HEK293 (cell line): Measurements from ENCODE around the gene RNASEH2B.

Source experiments
- CTCF ChIA-PET: fragments of 350-600 bp; formaldehyde crosslinking; extraction: SDS; loops from one replicate; lab custom pipeline; 2021; ENCODE audit warnings: antibody characterized with exemption; lab: Yijun Ruan, JAX
- POLR2A ChIA-PET: fragments of 300-600 bp; formaldehyde crosslinking; extraction: SDS; loops from one replicate; lab custom pipeline; 2020; ENCODE audit warnings: antibody characterized with exemption, inconsistent platforms; lab: Yijun Ruan, JAX
- H3K27ac ChIP-seq: fragments of 200-500 bp; sonication (Bioruptor generic); 2 replicates; pipeline ENCODE4 v1.5.1; 2014; ENCODE audit warnings: low read depth, low read length, control low read depth, inconsistent platforms; ENCODE audit errors: extremely low read depth
- H3K36me3 ChIP-seq, 2 experiments: fragments of 200-500 bp in 1 of 2; sonication (Bioruptor generic) in 1 of 2; 1 replicate in 1 of 2; 2 replicates in 1 of 2; pipeline ENCODE4 v1.5.1; 2014 to 2017; ENCODE audit warnings: inconsistent platforms in 2 of 2, low read length in 2 of 2; ENCODE audit not compliant: control insufficient read depth in 2 of 2, insufficient read depth in 1 of 2
- H3K4me1 ChIP-seq: fragments of 200-500 bp; sonication (Bioruptor generic); 2 replicates; pipeline ENCODE4 v1.5.1; 2014; ENCODE audit warnings: mild to moderate bottlenecking, low read length, inconsistent platforms; ENCODE audit not compliant: control insufficient read depth, insufficient read depth
- H3K4me3 ChIP-seq: 2 replicates; pipeline ENCODE4 v1.5.1; 2011; ENCODE audit warnings: low read depth, mild to moderate bottlenecking, control low read depth, low read length, moderate library complexity
- H3K9me3 ChIP-seq: fragments of 200-500 bp; sonication (Bioruptor generic); 2 replicates; pipeline ENCODE4 v1.5.1; 2014; ENCODE audit warnings: low read depth, low read length, inconsistent platforms; ENCODE audit not compliant: control insufficient read depth, insufficient read depth
- GLIS2 ChIP-seq: fragments of 450-650 bp; formaldehyde crosslinking; IDR thresholded peaks from 2 replicates; pipeline ENCODE4 v1.5.1; 2016; ENCODE audit warnings: missing biosample characterization, missing genetic modification characterization
- SCRT1 ChIP-seq: fragments of 450-650 bp; formaldehyde crosslinking; IDR thresholded peaks from 2 replicates; pipeline ENCODE4 v1.5.1; 2016; ENCODE audit warnings: missing biosample characterization, missing genetic modification characterization, borderline replicate concordance
- SETDB1 ChIP-seq: IDR thresholded peaks from one replicate; pipeline ENCODE4 v1.6.1; 2017; ENCODE audit warnings: mild to moderate bottlenecking, low read length, moderate library complexity, mixed read lengths; ENCODE audit not compliant: insufficient read length
- ZFP69B ChIP-seq: fragments of 450-650 bp; formaldehyde crosslinking; IDR thresholded peaks from 2 replicates; pipeline ENCODE4 v1.5.1; 2016; ENCODE audit warnings: missing biosample characterization, missing genetic modification characterization
- ZNF112 ChIP-seq: fragments of 450-650 bp; formaldehyde crosslinking; IDR thresholded peaks from 2 replicates; pipeline ENCODE4 v1.5.0; 2017; ENCODE audit warnings: missing biosample characterization, missing genetic modification characterization
- ZNF132 ChIP-seq: fragments of 450-650 bp; formaldehyde crosslinking; IDR thresholded peaks from 2 replicates; pipeline ENCODE4 v1.5.1; 2017; ENCODE audit warnings: missing biosample characterization, missing genetic modification characterization, borderline replicate concordance
- ZNF169 ChIP-seq: fragments of 450-650 bp; formaldehyde crosslinking; IDR thresholded peaks from 2 replicates; pipeline ENCODE4 v1.5.1; 2016; ENCODE audit warnings: missing biosample characterization, missing genetic modification characterization
- ZNF2 ChIP-seq: fragments of 450-650 bp; formaldehyde crosslinking; IDR thresholded peaks from 2 replicates; pipeline ENCODE4 v1.5.1; 2016; ENCODE audit warnings: missing biosample characterization, missing genetic modification characterization
- ZNF221 ChIP-seq: fragments of 450-650 bp; formaldehyde crosslinking; IDR thresholded peaks from 2 replicates; pipeline ENCODE4 v1.5.1; 2017; ENCODE audit warnings: missing biosample characterization, missing genetic modification characterization, borderline replicate concordance
- ZNF350 ChIP-seq: fragments of 450-650 bp; formaldehyde crosslinking; IDR thresholded peaks from 2 replicates; pipeline ENCODE4 v1.5.0; 2017; ENCODE audit warnings: missing biosample characterization, mild to moderate bottlenecking, missing genetic modification characterization
- ZNF37A ChIP-seq: fragments of 450-650 bp; IDR thresholded peaks from 2 replicates; pipeline ENCODE4 v1.5.1; 2018; ENCODE audit warnings: missing biosample characterization, missing genetic modification characterization
- ZNF544 ChIP-seq: fragments of 450-650 bp; formaldehyde crosslinking; IDR thresholded peaks from 2 replicates; pipeline ENCODE4 v1.5.0; 2017; ENCODE audit warnings: missing biosample characterization, missing genetic modification characterization
- ZNF549 ChIP-seq: fragments of 450-650 bp; IDR thresholded peaks from 2 replicates; pipeline ENCODE4 v1.5.1; 2018; ENCODE audit warnings: missing biosample characterization, missing genetic modification characterization, mild to moderate bottlenecking, inconsistent platforms, moderate library complexity
- ZNF558 ChIP-seq: fragments of 450-650 bp; formaldehyde crosslinking; IDR thresholded peaks from 2 replicates; pipeline ENCODE4 v1.5.1; 2016; ENCODE audit warnings: missing biosample characterization, missing genetic modification characterization
- ZNF626 ChIP-seq: fragments of 450-650 bp; sonication (Bioruptor Pico); formaldehyde crosslinking; IDR thresholded peaks from 2 replicates; pipeline ENCODE4 v1.5.1; 2018; ENCODE audit warnings: missing biosample characterization, missing genetic modification characterization, inconsistent platforms
- ZNF660 ChIP-seq: fragments of 450-650 bp; IDR thresholded peaks from 2 replicates; pipeline ENCODE4 v1.5.1; 2018; ENCODE audit warnings: missing biosample characterization, mild to moderate bottlenecking, missing genetic modification characterization
- TF ChIP-seq, protein P1 (sequence below): fragments of 450-650 bp; formaldehyde crosslinking; IDR thresholded peaks from 2 replicates; pipeline ENCODE4 v1.5.1; 2016; ENCODE audit warnings: missing biosample characterization, missing genetic modification characterization
- TF ChIP-seq, protein P2 (sequence below): fragments of 450-650 bp; formaldehyde crosslinking; IDR thresholded peaks from 2 replicates; pipeline ENCODE4 v1.5.1; 2016; ENCODE audit warnings: missing biosample characterization, missing genetic modification characterization
- TF ChIP-seq, protein P3 (sequence below): fragments of 450-650 bp; formaldehyde crosslinking; IDR thresholded peaks from 2 replicates; pipeline ENCODE4 v1.5.1; 2016; ENCODE audit warnings: missing biosample characterization, missing genetic modification characterization
- TF ChIP-seq, protein P4 (sequence below): fragments of 450-650 bp; formaldehyde crosslinking; IDR thresholded peaks from 2 replicates; pipeline ENCODE4; 2016; ENCODE audit warnings: missing biosample characterization, missing genetic modification characterization
- TF ChIP-seq, protein P5 (sequence below): fragments of 450-650 bp; formaldehyde crosslinking; IDR thresholded peaks from 2 replicates; pipeline ENCODE4 v1.5.1; 2016; ENCODE audit warnings: missing biosample characterization, missing genetic modification characterization

Gene RNASEH2B

DNA sequence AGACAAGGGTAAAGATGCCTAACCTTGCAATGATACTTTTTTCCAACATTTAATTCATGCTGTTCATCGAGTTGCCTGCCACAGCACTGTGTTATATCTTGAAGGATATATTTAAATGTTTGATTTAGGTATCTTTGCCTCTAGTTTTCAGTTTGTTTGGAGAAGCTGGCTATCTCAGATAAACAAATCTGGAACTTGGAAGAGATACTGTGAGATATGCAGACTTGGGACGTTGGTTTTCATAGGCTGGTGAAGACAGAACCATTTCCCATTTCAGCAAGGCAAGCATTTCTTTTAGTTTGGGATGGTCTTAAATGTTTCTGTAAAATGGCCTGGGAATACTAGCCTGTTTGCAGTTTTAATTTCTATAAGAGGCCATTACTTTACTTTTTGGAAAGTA is 3.3 kb downstream of the RNASEH2B start:
- CTCF ChIA-PET, result interaction anchor here (0.6 to 1.5 kb wide), 3 partner anchors 112 to 941 kb away, joined by 3 to 4 read pairs (median 3); no protein-coding TSS in a partner anchor
- no peaks in the 10 kb centered on the region for H3K36me3 ChIP-seq
- POLR2A ChIA-PET, result no interaction called here
- no peaks in the 10 kb centered on the region for H3K9me3 ChIP-seq
- H3K4me1 ChIP-seq, result peaks cover 4% of the 10 kb centered on the region
- no peak overlapping the region for H3K27ac ChIP-seq
- TF ChIP-seq, protein P1, sequence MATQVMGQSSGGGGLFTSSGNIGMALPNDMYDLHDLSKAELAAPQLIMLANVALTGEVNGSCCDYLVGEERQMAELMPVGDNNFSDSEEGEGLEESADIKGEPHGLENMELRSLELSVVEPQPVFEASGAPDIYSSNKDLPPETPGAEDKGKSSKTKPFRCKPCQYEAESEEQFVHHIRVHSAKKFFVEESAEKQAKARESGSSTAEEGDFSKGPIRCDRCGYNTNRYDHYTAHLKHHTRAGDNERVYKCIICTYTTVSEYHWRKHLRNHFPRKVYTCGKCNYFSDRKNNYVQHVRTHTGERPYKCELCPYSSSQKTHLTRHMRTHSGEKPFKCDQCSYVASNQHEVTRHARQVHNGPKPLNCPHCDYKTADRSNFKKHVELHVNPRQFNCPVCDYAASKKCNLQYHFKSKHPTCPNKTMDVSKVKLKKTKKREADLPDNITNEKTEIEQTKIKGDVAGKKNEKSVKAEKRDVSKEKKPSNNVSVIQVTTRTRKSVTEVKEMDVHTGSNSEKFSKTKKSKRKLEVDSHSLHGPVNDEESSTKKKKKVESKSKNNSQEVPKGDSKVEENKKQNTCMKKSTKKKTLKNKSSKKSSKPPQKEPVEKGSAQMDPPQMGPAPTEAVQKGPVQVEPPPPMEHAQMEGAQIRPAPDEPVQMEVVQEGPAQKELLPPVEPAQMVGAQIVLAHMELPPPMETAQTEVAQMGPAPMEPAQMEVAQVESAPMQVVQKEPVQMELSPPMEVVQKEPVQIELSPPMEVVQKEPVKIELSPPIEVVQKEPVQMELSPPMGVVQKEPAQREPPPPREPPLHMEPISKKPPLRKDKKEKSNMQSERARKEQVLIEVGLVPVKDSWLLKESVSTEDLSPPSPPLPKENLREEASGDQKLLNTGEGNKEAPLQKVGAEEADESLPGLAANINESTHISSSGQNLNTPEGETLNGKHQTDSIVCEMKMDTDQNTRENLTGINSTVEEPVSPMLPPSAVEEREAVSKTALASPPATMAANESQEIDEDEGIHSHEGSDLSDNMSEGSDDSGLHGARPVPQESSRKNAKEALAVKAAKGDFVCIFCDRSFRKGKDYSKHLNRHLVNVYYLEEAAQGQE (tag by site-specific recombination), result no peak
- no peak for TF ChIP-seq ZNF112 (tag by site-specific recombination)
- TF ChIP-seq ZNF350, result no peak
- no peak for TF ChIP-seq ZNF549 (tag by site-specific recombination)
- no peak for TF ChIP-seq ZNF544 (tag by site-specific recombination)
- TF ChIP-seq ZNF626, result no peak
- TF ChIP-seq ZNF169, result no peak
- no peak for TF ChIP-seq SETDB1
- TF ChIP-seq ZNF221, result no peak
- TF ChIP-seq ZNF558 (tag by site-specific recombination), result no peak
- TF ChIP-seq, protein P2, sequence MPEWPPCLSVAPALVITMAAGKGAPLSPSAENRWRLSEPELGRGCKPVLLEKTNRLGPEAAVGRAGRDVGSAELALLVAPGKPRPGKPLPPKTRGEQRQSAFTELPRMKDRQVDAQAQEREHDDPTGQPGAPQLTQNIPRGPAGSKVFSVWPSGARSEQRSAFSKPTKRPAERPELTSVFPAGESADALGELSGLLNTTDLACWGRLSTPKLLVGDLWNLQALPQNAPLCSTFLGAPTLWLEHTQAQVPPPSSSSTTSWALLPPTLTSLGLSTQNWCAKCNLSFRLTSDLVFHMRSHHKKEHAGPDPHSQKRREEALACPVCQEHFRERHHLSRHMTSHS (tag by site-specific recombination), result no peak
- TF ChIP-seq, protein P3, sequence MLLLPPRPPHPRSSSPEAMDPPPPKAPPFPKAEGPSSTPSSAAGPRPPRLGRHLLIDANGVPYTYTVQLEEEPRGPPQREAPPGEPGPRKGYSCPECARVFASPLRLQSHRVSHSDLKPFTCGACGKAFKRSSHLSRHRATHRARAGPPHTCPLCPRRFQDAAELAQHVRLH (tag by site-specific recombination), result no peak
- TF ChIP-seq ZFP69B, result no peak
- TF ChIP-seq ZNF2 (tag by site-specific recombination), result no peak
- TF ChIP-seq, protein P4, sequence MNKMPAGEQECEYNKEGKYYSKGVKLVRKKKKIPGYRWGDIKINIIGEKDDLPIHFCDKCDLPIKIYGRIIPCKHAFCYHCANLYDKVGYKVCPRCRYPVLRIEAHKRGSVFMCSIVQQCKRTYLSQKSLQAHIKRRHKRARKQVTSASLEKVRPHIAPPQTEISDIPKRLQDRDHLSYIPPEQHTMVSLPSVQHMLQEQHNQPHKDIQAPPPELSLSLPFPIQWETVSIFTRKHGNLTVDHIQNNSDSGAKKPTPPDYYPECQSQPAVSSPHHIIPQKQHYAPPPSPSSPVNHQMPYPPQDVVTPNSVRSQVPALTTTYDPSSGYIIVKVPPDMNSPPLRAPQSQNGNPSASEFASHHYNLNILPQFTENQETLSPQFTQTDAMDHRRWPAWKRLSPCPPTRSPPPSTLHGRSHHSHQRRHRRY (tag by site-specific recombination), result no peak
- TF ChIP-seq SCRT1 (tag by site-specific recombination), result no peak
- no peak for TF ChIP-seq GLIS2 (tag by site-specific recombination)
- no peak overlapping the region for H3K4me3 ChIP-seq

DNA sequence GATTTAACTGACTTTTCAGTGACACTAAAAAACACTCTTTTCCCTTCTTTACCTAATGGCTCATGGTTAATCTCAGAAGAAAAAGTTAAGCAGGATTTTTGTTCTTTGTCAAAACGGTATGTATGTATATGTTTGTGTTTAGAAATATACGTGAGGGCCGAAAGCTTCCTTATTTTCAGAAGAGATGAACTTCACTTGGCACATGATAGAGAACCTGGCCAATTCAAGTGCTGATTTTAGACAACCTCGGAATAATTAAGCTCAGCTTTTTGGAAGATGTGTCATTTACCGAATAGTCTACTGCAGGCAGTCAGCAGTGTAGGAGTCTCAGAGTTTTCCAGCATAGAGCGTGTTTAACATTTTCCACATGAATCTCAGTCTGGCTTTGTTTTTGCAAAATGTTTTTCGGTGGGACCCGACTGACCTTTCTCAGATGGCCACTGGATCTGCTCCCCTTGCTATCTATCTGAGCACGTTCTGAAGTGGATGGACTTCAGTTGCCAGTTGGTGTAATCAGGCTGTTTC is 4.6 kb downstream of the RNASEH2B start:
- no peaks in the 10 kb centered on the region for H3K36me3 ChIP-seq
- TF ChIP-seq ZNF132 (tag by site-specific recombination), result no peak
- TF ChIP-seq, protein P5, sequence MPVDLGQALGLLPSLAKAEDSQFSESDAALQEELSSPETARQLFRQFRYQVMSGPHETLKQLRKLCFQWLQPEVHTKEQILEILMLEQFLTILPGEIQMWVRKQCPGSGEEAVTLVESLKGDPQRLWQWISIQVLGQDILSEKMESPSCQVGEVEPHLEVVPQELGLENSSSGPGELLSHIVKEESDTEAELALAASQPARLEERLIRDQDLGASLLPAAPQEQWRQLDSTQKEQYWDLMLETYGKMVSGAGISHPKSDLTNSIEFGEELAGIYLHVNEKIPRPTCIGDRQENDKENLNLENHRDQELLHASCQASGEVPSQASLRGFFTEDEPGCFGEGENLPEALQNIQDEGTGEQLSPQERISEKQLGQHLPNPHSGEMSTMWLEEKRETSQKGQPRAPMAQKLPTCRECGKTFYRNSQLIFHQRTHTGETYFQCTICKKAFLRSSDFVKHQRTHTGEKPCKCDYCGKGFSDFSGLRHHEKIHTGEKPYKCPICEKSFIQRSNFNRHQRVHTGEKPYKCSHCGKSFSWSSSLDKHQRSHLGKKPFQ (tag by site-specific recombination), result no peak
- no peak for TF ChIP-seq ZNF37A (tag by site-specific recombination)
- TF ChIP-seq ZNF660 (tag by site-specific recombination), result no peak
- TF ChIP-seq, all 188 proteins: peak for 0
- POLR2A ChIA-PET, result no interaction called here
- CTCF ChIA-PET, result interaction anchor here (0.7 kb wide), 3 partner anchors 13 to 1320 kb away, joined by 3 to 6 read pairs (median 4); no protein-coding TSS in a partner anchor
- Histone ChIP-seq H3K4me1 (peaks cover 4% of the 10 kb centered on the region), H3K27ac (no peak overlapping the region), H3K4me3 (no peak overlapping the region), H3K9me3 (no peaks in the 10 kb centered on the region)
